HCT116 (cell line): ENCODE measurements around the gene MX2. TPM values are rescaled to one million over a fixed set of nuclear protein-coding genes. Genes with fewer than 3 reads are reported as not detected.

Experiments used
- ATAC-seq: fragments of 200-7000 bp; cut with Tn5 transposase; 2 replicates; pipeline ENCODE4 v1.9.1; 2020; ENCODE audit warnings: mild to moderate bottlenecking, moderate library complexity
- BruUV-seq: library from RNA; stranded (reverse); fragments of 400-500 nt; replicated peaks from 2 replicates; lab custom pipeline; 2021; lab: Mats Ljungman, UMichigan
- CTCF ChIA-PET: fragments of 300-600 bp; sonication (Branson Sonifier 250); formaldehyde crosslinking; loops from one replicate; lab custom pipeline; 2021; ENCODE audit warnings: antibody characterized with exemption; lab: Charles Lee
- POLR2A ChIA-PET: fragments of 300-600, 350-600 bp; sonication (Branson Sonifier 250); formaldehyde crosslinking; loops from one replicate; lab custom pipeline; 2021; ENCODE audit warnings: antibody characterized with exemption; lab: Charles Lee
- RAD21 ChIA-PET, 2 experiments: fragments of 300-600 bp; sonication (Branson Sonifier 250); formaldehyde crosslinking; loops; one replicate each; lab custom pipeline; 2023; ENCODE audit warnings: low total read pairs in 2 of 2; ENCODE audit not compliant: uncharacterized antibody in 2 of 2, unreplicated experiment in 2 of 2, low non-redundant PET in 1 of 2; lab: Charles Lee
- DNase-seq: peaks from one replicate; pipeline ENCODE4 v3.0.0-alpha.2; 2010; ENCODE audit warnings: low read depth, low spot score
- H2AFZ ChIP-seq: fragments of 200-600 bp; shearing (Covaris generic), sonication (generic); 2 replicates; pipeline ENCODE4 v1.6.1; 2017; ENCODE audit warnings: low read depth, mixed run types, mixed read lengths, antibody characterized with exemption, low read length; ENCODE audit not compliant: poor library complexity, severe bottlenecking
- H3K27ac ChIP-seq: 2 replicates; pipeline ENCODE4 v1.5.1; 2012; ENCODE audit warnings: low read depth, low read length
- H3K27me3 ChIP-seq: fragments of 200-600 bp; sonication (generic); 2 replicates; pipeline ENCODE4 v1.6.1; 2016; ENCODE audit warnings: mixed run types, low read length, mixed read lengths; ENCODE audit not compliant: insufficient read depth
- H3K36me3 ChIP-seq, 2 experiments: fragments of 200-500 bp in 1 of 2; fragments of 200-600 bp in 1 of 2; sonication (Bioruptor generic) in 1 of 2; sonication (generic) in 1 of 2; 2 replicates each; pipeline versions ENCODE4 v1.5.1 to v1.6.1; 2014 to 2016; ENCODE audit warnings: low read length in 2 of 2, inconsistent platforms in 1 of 2, mixed read lengths in 1 of 2, mixed run types in 1 of 2; ENCODE audit not compliant: insufficient read depth in 2 of 2, control insufficient read depth in 1 of 2
- H3K4me1 ChIP-seq, 2 experiments: fragments of 200-600 bp in 1 of 2; sonication (generic) in 1 of 2; 2 replicates each; pipeline versions ENCODE4 v1.5.1 to v1.6.1; 2012 to 2017; ENCODE audit warnings: low read length in 2 of 2, inconsistent platforms in 1 of 2, mild to moderate bottlenecking in 1 of 2, mixed read lengths in 1 of 2, mixed run types in 1 of 2, moderate library complexity in 1 of 2; ENCODE audit not compliant: insufficient read depth in 2 of 2, control insufficient read depth in 1 of 2
- H3K4me2 ChIP-seq: fragments of 200-600 bp; sonication (generic); 2 replicates; pipeline ENCODE4 v1.6.1; 2017; ENCODE audit warnings: mixed run types, low read length, mixed read lengths
- H3K4me3 ChIP-seq, 2 experiments: fragments of 200-600 bp in 1 of 2; sonication (generic) in 1 of 2; replicated peaks in 1 of 2; 2 replicates each; pipeline ENCODE4 v1.5.1; 2011 to 2016; ENCODE audit warnings: low read length in 2 of 2, control low read depth in 1 of 2, low read depth in 1 of 2, mild to moderate bottlenecking in 1 of 2, mixed read lengths in 1 of 2, mixed run types in 1 of 2
- H3K79me2 ChIP-seq: fragments of 200-600 bp; sonication (generic); 2 replicates; pipeline ENCODE4 v1.6.1; 2017; ENCODE audit warnings: mild to moderate bottlenecking, mixed run types, low read length, moderate library complexity, mixed read lengths; ENCODE audit not compliant: insufficient read depth
- H3K9ac ChIP-seq: fragments of 200-600 bp; sonication (generic); 2 replicates; pipeline ENCODE4 v1.6.1; 2016; ENCODE audit warnings: low read length, mixed read lengths
- H3K9me2 ChIP-seq: fragments of 200-600 bp; sonication (generic), shearing (Covaris generic); 2 replicates; pipeline ENCODE4 v1.6.1; 2017; ENCODE audit warnings: mixed run types, mild to moderate bottlenecking, moderate library complexity; ENCODE audit not compliant: insufficient read depth
- H3K9me3 ChIP-seq, 2 experiments: fragments of 200-500 bp in 1 of 2; fragments of 200-600 bp in 1 of 2; sonication (Bioruptor generic) in 1 of 2; sonication (generic) in 1 of 2; 2 replicates each; pipeline ENCODE4 v1.6.1; 2014 to 2017; ENCODE audit warnings: low read length in 2 of 2, mixed read lengths in 2 of 2, inconsistent platforms in 1 of 2, low read depth in 1 of 2, mild to moderate bottlenecking in 1 of 2, mixed run types in 1 of 2, moderate library complexity in 1 of 2; ENCODE audit not compliant: control insufficient read depth in 1 of 2, insufficient read depth in 1 of 2
- H4K20me1 ChIP-seq: fragments of 200-600 bp; sonication (generic), shearing (Covaris generic); 2 replicates; pipeline ENCODE4 v1.6.1; 2017; ENCODE audit warnings: mixed run types, mild to moderate bottlenecking, moderate library complexity; ENCODE audit not compliant: insufficient read depth
- CEBPB ChIP-seq: IDR thresholded peaks from 2 replicates; pipeline ENCODE4 v1.6.1; 2012; ENCODE audit warnings: low read depth
- ELF1 ChIP-seq: IDR thresholded peaks from 2 replicates; pipeline ENCODE4 v1.6.1; 2012; ENCODE audit warnings: low read depth, borderline replicate concordance
- POLR2AphosphoS5 ChIP-seq: IDR thresholded peaks from 2 replicates; pipeline ENCODE4 v1.6.1; 2011; ENCODE audit warnings: mild to moderate bottlenecking, low read depth, low read length, moderate library complexity
- SP1 ChIP-seq: IDR thresholded peaks from 2 replicates; pipeline ENCODE4 v1.6.1; 2012; ENCODE audit warnings: low read depth
- SRF ChIP-seq: IDR thresholded peaks from 2 replicates; pipeline ENCODE4 v1.6.1; 2012; ENCODE audit warnings: low read depth
- TCF7L2 ChIP-seq: IDR thresholded peaks from 2 replicates; pipeline ENCODE4 v1.7.0; 2011; ENCODE audit warnings: borderline replicate concordance, inconsistent platforms; ENCODE audit not compliant: insufficient read depth, insufficient read length; ENCODE audit errors: extremely low read depth
- YY1 ChIP-seq: IDR thresholded peaks from 2 replicates; pipeline ENCODE4 v1.6.1; 2011; ENCODE audit warnings: low read length, low read depth, moderate library complexity, mild to moderate bottlenecking; ENCODE audit not compliant: insufficient replicate concordance; ENCODE audit errors: extremely low read depth
- ZBTB33 ChIP-seq: IDR thresholded peaks from 2 replicates; pipeline ENCODE4 v1.6.1; 2011; ENCODE audit warnings: mild to moderate bottlenecking, low read length, moderate library complexity; ENCODE audit not compliant: insufficient replicate concordance; ENCODE audit errors: extremely low read depth
- ZFX ChIP-seq: fragments of 450-650 bp; IDR thresholded peaks from 2 replicates; pipeline ENCODE4 v1.6.1; 2017
- ZNF274 ChIP-seq: fragments of 200-500 bp; sonication (Bioruptor generic); IDR thresholded peaks from 2 replicates; pipeline ENCODE4 v1.6.1; 2014; ENCODE audit warnings: mild to moderate bottlenecking, low read depth, low read length, inconsistent platforms
- intact Hi-C: fragments of 100-400 bp; cut with micrococcal nuclease; formaldehyde crosslinking; loops from 2 replicates; pipeline ENCODE4 v1.10.0; 2022
- total RNA-seq: library from RNA; stranded (reverse); gene quantifications from one replicate; pipeline ENCODE4 v1.2.1, GENCODE V29; 2021; ENCODE audit not compliant: unreplicated experiment

MX2 gene
- total RNA-seq, 1 experiment from 2014 or later, result 0.22 TPM

- no peak within 1 kb of the TSS for H3K4me2 ChIP-seq
- no peaks in the 10 kb centered on the region for H3K79me2 ChIP-seq
- H3K36me3 ChIP-seq, result no peaks in the 10 kb centered on the region
- POLR2A ChIA-PET, result no interaction called here
- ATAC-seq, result no peak
- no peaks in the 10 kb centered on the region for H3K9me3 ChIP-seq
- BruUV-seq, result no TSS peak
- intact Hi-C loops, result no loop called here
- no peak within 1 kb of the TSS for H2AFZ ChIP-seq
- no peaks in the 10 kb centered on the region for H3K4me1 ChIP-seq
- no peaks in the 10 kb centered on the region for H3K27me3 ChIP-seq
- DNase-seq, result no peak
- RAD21 ChIA-PET, result no interaction called here
- H3K4me3 ChIP-seq, result no peak within 1 kb of the TSS
- H3K27ac ChIP-seq, result no peak within 1 kb of the TSS
- H4K20me1 ChIP-seq, result no peaks in the 10 kb centered on the region
- H3K9ac ChIP-seq, result no peak within 1 kb of the TSS
- H3K9me2 ChIP-seq, result no peaks in the 10 kb centered on the region
- TF ChIP-seq ZNF274 (no peak), ZFX (no peak), CEBPB (no peak), SRF (no peak), POLR2AphosphoS5 (no peak), TCF7L2 (no peak), SP1 (no peak), ELF1 (no peak), YY1 (no peak), ZBTB33 (no peak)
- TF ChIP-seq, all 23 proteins: peak for 0
- CTCF ChIA-PET, result no interaction called here
These were observed 45.4 kb upstream of the MX2 start, which contains the start of gene FAM3B for GRCh38 chr21:41316200-41317062. FAM3B (plus strand) TSS chr21:41316801; CDS start chr21:41316880, 79 bp downstream.
